Trophoblast cell (in vitro differentiated cells and primary cell): ENCODE measurements around the gene TLL2.

Experiments used
- DNase-seq, 2 donors: peaks; one replicate each; pipeline ENCODE4 v3.0.0-alpha.2; 2016
- H2AFZ ChIP-seq: 2 replicates; pipeline ENCODE4 v1.6.1; 2013; ENCODE audit warnings: low read length, moderate library complexity, mild to moderate bottlenecking; ENCODE audit not compliant: insufficient read depth, poor library complexity
- H2AK5ac ChIP-seq: 2 replicates; pipeline ENCODE4 v1.6.1; 2013; ENCODE audit warnings: mild to moderate bottlenecking, low read length
- H2BK120ac ChIP-seq: 2 replicates; pipeline ENCODE4 v1.6.1; 2013; ENCODE audit warnings: low read length, mild to moderate bottlenecking, moderate library complexity; ENCODE audit not compliant: insufficient read depth, poor library complexity
- H2BK12ac ChIP-seq: 2 replicates; pipeline ENCODE4 v1.6.1; 2013; ENCODE audit warnings: mild to moderate bottlenecking, low read length, moderate library complexity
- H2BK5ac ChIP-seq: 2 replicates; pipeline ENCODE4 v1.6.1; 2013; ENCODE audit warnings: low read length, low read depth, moderate library complexity, mild to moderate bottlenecking; ENCODE audit not compliant: poor library complexity
- H3K14ac ChIP-seq: 2 replicates; pipeline ENCODE4 v1.6.1; 2013; ENCODE audit warnings: mild to moderate bottlenecking, low read length
- H3K18ac ChIP-seq: 2 replicates; pipeline ENCODE4 v1.6.1; 2013; ENCODE audit warnings: mild to moderate bottlenecking, low read length
- H3K23ac ChIP-seq: 2 replicates; pipeline ENCODE4 v1.6.1; 2013; ENCODE audit warnings: low read length
- H3K27ac ChIP-seq: 2 replicates; pipeline ENCODE4 v1.5.1; 2013; ENCODE audit warnings: low read depth, mild to moderate bottlenecking, inconsistent platforms, low read length, moderate library complexity
- H3K27me3 ChIP-seq: 2 replicates; pipeline ENCODE4 v1.6.1; 2013; ENCODE audit warnings: inconsistent platforms, mild to moderate bottlenecking, low read length, moderate library complexity; ENCODE audit not compliant: insufficient read depth
- H3K36me3 ChIP-seq, 2 experiments: 1 replicate in 1 of 2; 2 replicates in 1 of 2; pipeline ENCODE4 v1.6.1; 2013; ENCODE audit warnings: low read length in 2 of 2, mild to moderate bottlenecking in 2 of 2, moderate library complexity in 1 of 2; ENCODE audit not compliant: insufficient read depth in 2 of 2, control insufficient read depth in 1 of 2
- H3K4ac ChIP-seq: 2 replicates; pipeline ENCODE4 v1.6.1; 2013; ENCODE audit warnings: low read depth, mild to moderate bottlenecking, low read length, moderate library complexity
- H3K4me1 ChIP-seq, 2 experiments: 1 replicate in 1 of 2; 2 replicates in 1 of 2; pipeline ENCODE4 v1.6.1; 2013; ENCODE audit warnings: low read length in 2 of 2, mild to moderate bottlenecking in 2 of 2, moderate library complexity in 1 of 2; ENCODE audit not compliant: insufficient read depth in 2 of 2, control insufficient read depth in 1 of 2
- H3K4me2 ChIP-seq: 2 replicates; pipeline ENCODE4 v1.6.1; 2013; ENCODE audit warnings: inconsistent platforms, mild to moderate bottlenecking, low read length, moderate library complexity
- H3K4me3 ChIP-seq: 2 replicates; pipeline ENCODE4 v1.5.1; 2013; ENCODE audit warnings: mild to moderate bottlenecking, low read depth, low read length, inconsistent platforms
- H3K79me1 ChIP-seq: one replicate; pipeline ENCODE4 v1.6.1; 2013; ENCODE audit warnings: low read length
- H3K79me2 ChIP-seq: 2 replicates; pipeline ENCODE4 v1.6.1; 2013; ENCODE audit warnings: low read length, mild to moderate bottlenecking; ENCODE audit not compliant: control insufficient read depth, insufficient read depth, poor library complexity
- H3K9ac ChIP-seq: 2 replicates; pipeline ENCODE4 v1.6.1; 2013; ENCODE audit warnings: mild to moderate bottlenecking, low read length
- H3K9me3 ChIP-seq: 2 replicates; pipeline ENCODE4 v1.6.1; 2013; ENCODE audit warnings: low read depth, mild to moderate bottlenecking, control low read depth, inconsistent platforms, low read length; ENCODE audit not compliant: insufficient read depth
- H4K12ac ChIP-seq: 2 replicates; pipeline ENCODE4 v1.6.1; 2013; ENCODE audit warnings: low read depth, mild to moderate bottlenecking, low read length, moderate library complexity
- H4K8ac ChIP-seq: 2 replicates; pipeline ENCODE4 v1.6.1; 2013; ENCODE audit warnings: low read depth, mild to moderate bottlenecking, low read length, moderate library complexity
- H4K91ac ChIP-seq: one replicate; pipeline ENCODE4 v1.6.1; 2013; ENCODE audit warnings: low read depth, mild to moderate bottlenecking, low read length, moderate library complexity
- WGBS: extraction: QIAGEN DNeasy Blood & Tissue Kit; methylation state at CpG from one replicate; pipeline ENCODE4 v1.1.7; 2013; ENCODE audit warnings: missing lambda C conversion rate; ENCODE audit not compliant: insufficient read length, insufficient coverage; ENCODE audit errors: extremely low coverage; 5-methylcytosine and 5-hydroxymethylcytosine counted together

TLL2 gene

GRCh38 chr10:96448558-96448957 is 65.2 kb downstream of the TLL2 start:
- Histone ChIP-seq H3K23ac (no peak overlapping the region), H3K79me1 (peaks cover 2% of the 10 kb centered on the region), H4K91ac (no peak overlapping the region), H2AFZ (no peak overlapping the region), H3K4me2 (no peak overlapping the region), H3K27ac (no peak overlapping the region), H3K14ac (no peak overlapping the region), H2BK5ac (no peak overlapping the region), H3K9ac (no peak overlapping the region), H4K8ac (no peak overlapping the region), H3K36me3 (no peaks in the 10 kb centered on the region), H2BK120ac (no peak overlapping the region), H4K12ac (no peak overlapping the region), H3K9me3 (no peaks in the 10 kb centered on the region), H2BK12ac (no peak overlapping the region), H3K4me3 (no peak overlapping the region), H3K27me3 (no peaks in the 10 kb centered on the region), H2AK5ac (no peak overlapping the region), H3K79me2 (no peaks in the 10 kb centered on the region), H3K18ac (no peak overlapping the region), H3K4me1 (peaks cover 10 to 17% of the 10 kb centered on the region in 2 experiments), H3K4ac (no peak overlapping the region)
- DNase-seq = no peak
- no CpG with 5 or more reads among the region's 4 CpGs for WGBS

GRCh38 chr10:96448021-96448457 is 65.7 kb downstream of the TLL2 start:
- H4K8ac ChIP-seq = no peak overlapping the region
- DNase-seq = peak in 1 of 2 donors; percentile 36
- H3K4me3 ChIP-seq = no peak overlapping the region
- no peak overlapping the region for H2BK12ac ChIP-seq
- H3K9me3 ChIP-seq = no peaks in the 10 kb centered on the region
- no peak overlapping the region for H2BK120ac ChIP-seq
- H3K4me2 ChIP-seq = no peak overlapping the region
- no peak overlapping the region for H4K91ac ChIP-seq
- H3K9ac ChIP-seq = no peak overlapping the region
- no peak overlapping the region for H3K27ac ChIP-seq
- no peak overlapping the region for H2AFZ ChIP-seq
- H3K18ac ChIP-seq = no peak overlapping the region
- H2AK5ac ChIP-seq = no peak overlapping the region
- H2BK5ac ChIP-seq = no peak overlapping the region
- no peaks in the 10 kb centered on the region for H3K36me3 ChIP-seq
- no peak overlapping the region for H3K14ac ChIP-seq
- H3K4ac ChIP-seq = no peak overlapping the region
- no peaks in the 10 kb centered on the region for H3K79me2 ChIP-seq
- WGBS = no CpG with 5 or more reads among the region's 15 CpGs
- peaks cover 2% of the 10 kb centered on the region for H3K79me1 ChIP-seq
- no peaks in the 10 kb centered on the region for H3K27me3 ChIP-seq
- H3K4me1 ChIP-seq = peaks cover 10 to 17% of the 10 kb centered on the region in 2 experiments
- H3K23ac ChIP-seq = no peak overlapping the region
- no peak overlapping the region for H4K12ac ChIP-seq

GRCh38 chr10:96446966-96447596 is 66.6 kb downstream of the TLL2 start:
- peak in 1 of 2 donors; percentile 14 for DNase-seq
- Histone ChIP-seq H3K79me2 (no peaks in the 10 kb centered on the region), H3K4me1 (peaks cover 10 to 17% of the 10 kb centered on the region in 2 experiments), H3K4me2 (no peak overlapping the region), H2BK5ac (no peak overlapping the region), H2AFZ (no peak overlapping the region), H4K8ac (no peak overlapping the region), H3K14ac (no peak overlapping the region), H3K36me3 (no peaks in the 10 kb centered on the region), H3K4me3 (no peak overlapping the region), H4K12ac (no peak overlapping the region), H3K79me1 (peaks cover 2% of the 10 kb centered on the region), H3K18ac (no peak overlapping the region), H3K27me3 (no peaks in the 10 kb centered on the region), H2AK5ac (no peak overlapping the region), H3K23ac (no peak overlapping the region), H4K91ac (no peak overlapping the region), H3K9ac (no peak overlapping the region), H2BK120ac (no peak overlapping the region), H2BK12ac (no peak overlapping the region), H3K9me3 (no peaks in the 10 kb centered on the region), H3K27ac (no peak overlapping the region), H3K4ac (no peak overlapping the region)
- no CpG with 5 or more reads among the region's 10 CpGs for WGBS

- no CpG with 5 or more reads among the region's 13 CpGs for WGBS
- H4K8ac ChIP-seq = no peak overlapping the region
- H2BK12ac ChIP-seq = no peak overlapping the region
- no peak overlapping the region for H2AK5ac ChIP-seq
- H3K27me3 ChIP-seq = no peaks in the 10 kb centered on the region
- peak in 1 of 2 donors; percentile 55 for DNase-seq
- no peak overlapping the region for H2BK120ac ChIP-seq
- H3K14ac ChIP-seq = no peak overlapping the region
- H3K9ac ChIP-seq = no peak overlapping the region
- H3K23ac ChIP-seq = no peak overlapping the region
- no peaks in the 10 kb centered on the region for H3K79me2 ChIP-seq
- no peak overlapping the region for H4K12ac ChIP-seq
- no peak overlapping the region for H3K27ac ChIP-seq
- no peak overlapping the region for H4K91ac ChIP-seq
- H2AFZ ChIP-seq = no peak overlapping the region
- H3K9me3 ChIP-seq = no peaks in the 10 kb centered on the region
- no peak overlapping the region for H3K18ac ChIP-seq
- H2BK5ac ChIP-seq = no peak overlapping the region
- no peaks in the 10 kb centered on the region for H3K36me3 ChIP-seq
- H3K4me2 ChIP-seq = no peak overlapping the region
- H3K4me3 ChIP-seq = no peak overlapping the region
- H3K4me1 ChIP-seq = peaks cover 13 to 14% of the 10 kb centered on the region in 2 experiments
- no peak overlapping the region for H3K4ac ChIP-seq
- peaks cover 2% of the 10 kb centered on the region for H3K79me1 ChIP-seq
These were observed 71.6 kb downstream of the TLL2 start for GRCh38 chr10:96441987-96442643.
